Neural progenitor cell (in vitro differentiated cells): Measurements from ENCODE around the gene FUT7. TPM values are rescaled to one million over a fixed set of nuclear protein-coding genes. Genes with fewer than 3 reads are reported as not detected.
"Not testable (repeated sequence)": the region's sequence is repeated elsewhere in the genome, so short reads cannot be mapped to it uniquely, and the experiment has no call there.

Experiments
- DNase-seq: peaks from one replicate; pipeline ENCODE4 v3.0.0-alpha.2; 2016; ENCODE audit warnings: low spot score
- H2AFZ ChIP-seq: fragments of 200-600 bp; sonication (generic); replicated peaks from 2 replicates; pipeline ENCODE4 v1.6.1; 2016; ENCODE audit warnings: antibody characterized with exemption
- H3F3A ChIP-seq: fragments of 200-600 bp; sonication (generic); 2 replicates; pipeline ENCODE4 v1.6.1; 2016; ENCODE audit warnings: antibody characterized with exemption, low read depth
- H3K27ac ChIP-seq: fragments of 200-600 bp; sonication (generic); 2 replicates; pipeline ENCODE4 v1.5.1; 2016; ENCODE audit warnings: mild to moderate bottlenecking
- H3K27me3 ChIP-seq: fragments of 200-600 bp; sonication (generic); 2 replicates; pipeline ENCODE4 v1.6.1; 2016; ENCODE audit warnings: mild to moderate bottlenecking, moderate library complexity
- H3K36me3 ChIP-seq: fragments of 200-600 bp; sonication (generic); 2 replicates; pipeline ENCODE4 v1.5.1; 2016
- H3K4me1 ChIP-seq: fragments of 200-600 bp; sonication (generic); 2 replicates; pipeline ENCODE4 v1.6.1; 2016; ENCODE audit warnings: mixed run types
- H3K4me2 ChIP-seq: fragments of 200-600 bp; sonication (generic); 2 replicates; pipeline ENCODE4 v1.6.1; 2016
- H3K4me3 ChIP-seq: fragments of 200-600 bp; sonication (generic); 2 replicates; pipeline ENCODE4 v1.5.1; 2016
- H3K79me2 ChIP-seq: fragments of 200-600 bp; sonication (generic); 2 replicates; pipeline ENCODE4 v1.6.1; 2016; ENCODE audit warnings: low read depth
- H3K9ac ChIP-seq: fragments of 200-600 bp; sonication (generic); 2 replicates; pipeline ENCODE4 v1.6.1; 2016
- H3K9me3 ChIP-seq: fragments of 200-600 bp; sonication (generic); 2 replicates; pipeline ENCODE4 v1.5.1; 2016; ENCODE audit warnings: low read depth
- H4K20me1 ChIP-seq: fragments of 200-600 bp; sonication (generic); 2 replicates; pipeline ENCODE4 v1.6.1; 2016; ENCODE audit warnings: low read depth
- H3K27ac Mint-ChIP-seq: 3 replicates; pipeline ENCODE4 v1.8.0; 2021; ENCODE audit warnings: mixed read lengths
- H3K27me3 Mint-ChIP-seq: 2 replicates; pipeline ENCODE4 v1.8.0; 2022; ENCODE audit warnings: low read depth, mild to moderate bottlenecking, inconsistent platforms, moderate library complexity, mixed read lengths; ENCODE audit not compliant: insufficient read depth
- H3K36me3 Mint-ChIP-seq: 3 replicates; pipeline ENCODE4 v1.8.0; 2021; ENCODE audit warnings: mixed read lengths
- H3K4me1 Mint-ChIP-seq: 3 replicates; pipeline ENCODE4 v1.8.0; 2021; ENCODE audit warnings: mixed read lengths
- H3K4me3 Mint-ChIP-seq: 3 replicates; pipeline ENCODE4 v1.8.0; 2021; ENCODE audit warnings: mild to moderate bottlenecking, moderate library complexity, mixed read lengths
- H3K9me3 Mint-ChIP-seq: 3 replicates; pipeline ENCODE4 v1.8.0; 2020; ENCODE audit warnings: mixed read lengths
- CTCF ChIP-seq: fragments of 200-600 bp; sonication (generic); IDR thresholded peaks from 2 replicates; pipeline ENCODE4 v1.5.1; 2017; ENCODE audit warnings: antibody characterized with exemption, mild to moderate bottlenecking
- EZH2 ChIP-seq: fragments of 200-600 bp; sonication (generic); IDR thresholded peaks from 2 replicates; pipeline ENCODE4 v1.6.1; 2017; ENCODE audit warnings: antibody characterized with exemption, mild to moderate bottlenecking, moderate library complexity
- EZH2phosphoT487 ChIP-seq: fragments of 200-600 bp; sonication (generic); IDR thresholded peaks from 2 replicates; pipeline ENCODE4 v1.6.1; 2017; ENCODE audit warnings: antibody characterized with exemption
- total RNA-seq: library from RNA; depleted of rRNA; stranded (reverse); fragments of >200 nt; gene quantifications from 2 replicates; pipeline ENCODE4 v1.2.3, GENCODE V29; 2015; ENCODE audit warnings: low replicate concordance

FUT7 gene
- total RNA-seq, 1 donor from 2014 or later, result not detected

GRCh38 chr9:137064880-137065164 is 32.9 kb upstream of the FUT7 start:
- Histone ChIP-seq H3K9ac (no peak overlapping the region), H3K79me2 (no peaks in the 10 kb centered on the region), H3F3A (peaks cover 10% of the 10 kb centered on the region), H3K27ac (no peak overlapping the region), H2AFZ (no peak overlapping the region), H3K36me3 (no peaks in the 10 kb centered on the region), H3K9me3 (no peaks in the 10 kb centered on the region), H3K4me2 (no peak overlapping the region), H3K27me3 (peaks cover 19% of the 10 kb centered on the region), H3K4me1 (peaks cover 5% of the 10 kb centered on the region), H3K4me3 (no peak overlapping the region), H4K20me1 (peaks cover 46% of the 10 kb centered on the region)
- Mint-ChIP-seq H3K36me3 (no peaks in the 10 kb centered on the region), H3K27me3 (peaks cover 5% of the 10 kb centered on the region), H3K4me3 (no peak overlapping the region), H3K27ac (no peak overlapping the region), H3K4me1 (peaks cover 4% of the 10 kb centered on the region), H3K9me3 (no peaks in the 10 kb centered on the region)
- DNase-seq, result no peak
- TF ChIP-seq EZH2phosphoT487 (no peak), CTCF (no peak), EZH2 (no peak)

DNA sequence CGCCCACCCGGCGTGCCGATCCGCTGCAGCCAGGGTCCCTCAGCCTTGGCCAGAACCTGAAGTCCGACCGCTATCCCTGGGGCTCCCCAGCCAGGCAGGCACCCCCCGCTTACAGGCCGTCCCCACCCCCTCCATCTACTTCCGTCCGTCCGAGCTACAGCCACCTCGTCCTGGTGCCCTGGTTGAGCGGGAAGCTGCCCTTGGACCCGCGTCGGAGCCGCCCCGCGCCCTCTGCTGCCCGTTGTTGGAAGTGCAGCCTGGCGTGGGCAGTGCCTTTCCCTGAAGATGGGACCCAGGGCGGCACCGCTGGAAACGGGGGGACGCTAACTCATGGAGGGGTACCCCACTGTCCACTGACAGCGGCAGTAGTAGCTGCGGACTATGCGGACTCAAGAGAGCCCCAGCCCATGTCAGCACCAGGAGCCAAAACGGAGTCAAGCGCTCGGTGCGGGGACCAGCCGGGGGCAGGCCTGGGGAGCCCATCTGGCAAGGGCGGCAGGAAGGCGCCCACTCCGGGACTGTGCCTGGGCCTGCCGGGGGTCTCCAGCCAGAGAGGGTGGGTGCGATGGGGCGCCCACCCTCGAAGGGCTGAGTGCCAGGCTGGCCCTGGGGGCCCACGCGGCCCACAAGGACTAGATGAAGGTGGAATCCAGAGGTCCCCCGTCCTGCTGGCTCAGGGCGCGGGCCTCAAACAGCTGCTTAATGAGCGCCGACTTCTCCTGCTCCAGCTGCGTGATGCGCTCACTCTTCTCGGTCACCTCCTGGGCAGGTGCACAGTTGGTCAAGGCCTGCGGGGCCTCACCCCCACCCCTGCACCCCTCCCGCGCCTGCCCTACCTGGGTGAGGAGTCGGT is 32.4 kb upstream of the FUT7 start:
- Histone ChIP-seq H3K4me3 (no peak overlapping the region), H3F3A (peaks cover 10% of the 10 kb centered on the region), H3K27ac (no peak overlapping the region), H2AFZ (no peak overlapping the region), H3K79me2 (no peaks in the 10 kb centered on the region), H3K4me1 (peaks cover under 1% of the 10 kb centered on the region), H4K20me1 (peaks cover 41% of the 10 kb centered on the region), H3K36me3 (no peaks in the 10 kb centered on the region), H3K9ac (no peak overlapping the region), H3K27me3 (peaks cover 13% of the 10 kb centered on the region), H3K9me3 (no peaks in the 10 kb centered on the region), H3K4me2 (no peak overlapping the region)
- H3K4me3 Mint-ChIP-seq, result no peak overlapping the region
- H3K9me3 Mint-ChIP-seq, result no peaks in the 10 kb centered on the region
- H3K4me1 Mint-ChIP-seq, result peaks cover 4% of the 10 kb centered on the region
- DNase-seq, result peak; percentile 72
- peak; percentile 88 for TF ChIP-seq CTCF
- TF ChIP-seq EZH2, result no peak
- H3K27ac Mint-ChIP-seq, result no peak overlapping the region
- H3K36me3 Mint-ChIP-seq, result no peaks in the 10 kb centered on the region
- peaks cover 5% of the 10 kb centered on the region for H3K27me3 Mint-ChIP-seq

GRCh38 chr9:137063311-137064026 is 31.6 kb upstream of the FUT7 start:
- H3K27me3 Mint-ChIP-seq, result peaks cover 5% of the 10 kb centered on the region
- no peak overlapping the region for H2AFZ ChIP-seq
- TF ChIP-seq EZH2phosphoT487 (no peak), CTCF (no peak), EZH2 (no peak)
- H3K4me2 ChIP-seq, result no peak overlapping the region
- peaks cover 4% of the 10 kb centered on the region for H3K4me1 Mint-ChIP-seq
- H4K20me1 ChIP-seq, result peaks cover 33% of the 10 kb centered on the region
- no peaks in the 10 kb centered on the region for H3K79me2 ChIP-seq
- H3K4me1 ChIP-seq, result no peaks in the 10 kb centered on the region
- H3K4me3 Mint-ChIP-seq, result no peak overlapping the region
- H3K36me3 Mint-ChIP-seq, result no peaks in the 10 kb centered on the region
- H3K4me3 ChIP-seq, result no peak overlapping the region
- H3K27ac Mint-ChIP-seq, result no peak overlapping the region
- H3K27ac ChIP-seq, result no peak overlapping the region
- no peaks in the 10 kb centered on the region for H3K9me3 ChIP-seq
- DNase-seq, result no peak
- peaks cover 6% of the 10 kb centered on the region for H3K27me3 ChIP-seq
- no peaks in the 10 kb centered on the region for H3K36me3 ChIP-seq
- peaks cover 7% of the 10 kb centered on the region for H3F3A ChIP-seq
- H3K9ac ChIP-seq, result no peak overlapping the region
- H3K9me3 Mint-ChIP-seq, result no peaks in the 10 kb centered on the region

DNA sequence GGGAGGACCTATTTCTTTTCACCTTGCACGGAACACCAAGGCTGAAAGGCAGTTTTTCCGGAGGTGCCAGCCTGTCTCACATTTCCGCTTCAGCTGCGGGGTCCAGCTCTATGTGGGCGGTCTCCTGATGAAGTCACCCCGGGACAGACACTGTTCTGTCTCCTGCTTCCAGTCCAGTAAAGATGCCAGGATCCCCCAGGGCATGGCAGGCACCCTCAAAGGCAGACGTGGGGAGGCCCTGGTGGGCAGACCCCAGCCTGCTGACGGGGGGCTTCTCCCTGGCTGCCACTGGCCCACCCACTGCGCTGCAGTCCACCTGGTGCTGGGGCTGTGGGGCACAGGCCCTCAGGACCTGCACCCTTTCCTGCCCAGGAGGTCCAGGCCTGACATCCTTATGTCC is 30.9 kb upstream of the FUT7 start:
- not testable (repeated sequence) for DNase-seq, H3K9me3 ChIP-seq, H3K27ac ChIP-seq, H3K27ac Mint-ChIP-seq, H3K4me1 ChIP-seq, H3K36me3 Mint-ChIP-seq, H2AFZ ChIP-seq, H3K4me2 ChIP-seq, H3F3A ChIP-seq, H3K36me3 ChIP-seq, H3K9ac ChIP-seq, H3K4me3 ChIP-seq, H3K9me3 Mint-ChIP-seq, H3K79me2 ChIP-seq, H3K4me3 Mint-ChIP-seq, H3K4me1 Mint-ChIP-seq
- H3K27me3 Mint-ChIP-seq, result peaks cover 11% of the 10 kb centered on the region
- H4K20me1 ChIP-seq, result peaks cover 26% of the 10 kb centered on the region
- peaks cover 10% of the 10 kb centered on the region for H3K27me3 ChIP-seq
